ENCODE results near the gene RBSN.

DNA sequence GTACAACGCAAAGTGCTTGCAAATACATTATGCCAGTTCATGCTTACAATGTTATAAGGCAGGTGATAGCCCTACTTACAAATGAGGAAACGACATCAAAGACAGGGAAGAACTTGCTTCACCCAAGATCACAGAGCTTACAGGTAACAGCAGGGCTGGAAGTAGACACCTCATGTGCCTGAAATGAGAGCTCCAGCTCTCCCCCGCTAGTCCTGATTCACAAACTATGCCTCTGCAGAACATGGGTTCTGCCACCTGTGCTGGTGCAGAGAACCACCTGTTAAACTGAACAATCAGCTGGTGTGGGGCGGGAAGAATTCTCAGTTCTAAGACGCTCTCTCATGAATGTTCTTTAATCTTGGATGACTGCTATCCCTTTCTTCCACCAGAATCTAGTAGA lies 7.4 kb downstream of the RBSN start:
- TF ChIP-seq POLR2A (IDR thresholded peaks at IDR 0.05) (no peak), CTCF (IDR thresholded peaks at IDR 0.05) (no peak)

All from prostate gland (tissue), 2 donors.